ENCODE measurements around the gene TEAD1. TPM values are rescaled to one million over a fixed set of nuclear protein-coding genes. Genes with fewer than 3 reads are reported as not detected.

TEAD1 gene
- total RNA-seq, 2 experiments from 2014 or later, result 0.12 to 0.15 TPM

- Mint-ChIP-seq H3K9me3 (no peaks in the 10 kb centered on the region), H3K4me3 (no peak overlapping the region), H3K36me3 (ENCODE audit: low read depth) (no peaks in the 10 kb centered on the region), H3K27ac (no peak overlapping the region), H3K4me1 (peaks cover 11% of the 10 kb centered on the region), H3K27me3 (peaks cover 79% of the 10 kb centered on the region)
- DNase-seq, result no peak
- ChIA-PET POLR2A (no interaction called here), CTCF (no interaction called here)
These were observed 19.4 kb downstream of the TEAD1 start for GRCh38 chr11:12693479-12694182.

- Mint-ChIP-seq H3K4me1 (peaks cover 11% of the 10 kb centered on the region), H3K4me3 (no peak overlapping the region), H3K9me3 (no peaks in the 10 kb centered on the region), H3K27me3 (peaks cover 78% of the 10 kb centered on the region), H3K27ac (no peak overlapping the region), H3K36me3 (ENCODE audit: low read depth) (no peaks in the 10 kb centered on the region)
- CTCF ChIA-PET, result no interaction called here
- POLR2A ChIA-PET, result no interaction called here
- no peak for DNase-seq
These were observed 19.9 kb downstream of the TEAD1 start for GRCh38 chr11:12694183-12694531.

GRCh38 chr11:12695221-12695794 lies 21.1 kb downstream of the TEAD1 start:
- POLR2A ChIA-PET, result no interaction called here
- Mint-ChIP-seq H3K36me3 (ENCODE audit: low read depth) (no peaks in the 10 kb centered on the region), H3K9me3 (no peaks in the 10 kb centered on the region), H3K4me3 (no peak overlapping the region), H3K27ac (no peak overlapping the region), H3K27me3 (peaks cover 81% of the 10 kb centered on the region), H3K4me1 (peaks cover 11% of the 10 kb centered on the region)
- no peak for DNase-seq
- CTCF ChIA-PET, result interaction anchor here (1.3 kb wide), 1 partner anchor 17 kb away, joined by 3 read pairs; no protein-coding TSS in a partner anchor

- no peak overlapping the region for H3K27ac Mint-ChIP-seq
- POLR2A ChIA-PET, result no interaction called here
- H3K9me3 Mint-ChIP-seq, result no peaks in the 10 kb centered on the region
- peaks cover 80% of the 10 kb centered on the region for H3K27me3 Mint-ChIP-seq
- DNase-seq, result no peak
- H3K4me3 Mint-ChIP-seq, result no peak overlapping the region
- H3K4me1 Mint-ChIP-seq, result peaks cover 11% of the 10 kb centered on the region
- CTCF ChIA-PET, result interaction anchor here (1.3 kb wide), 1 partner anchor 18 kb away, joined by 3 read pairs; no protein-coding TSS in a partner anchor
- H3K36me3 Mint-ChIP-seq (ENCODE audit: low read depth), result no peaks in the 10 kb centered on the region
These were observed 21.7 kb downstream of the TEAD1 start for GRCh38 chr11:12695873-12696272.

- no peak for DNase-seq
- peaks cover 82% of the 10 kb centered on the region for H3K27me3 Mint-ChIP-seq
- H3K4me1 Mint-ChIP-seq, result peaks cover 11% of the 10 kb centered on the region
- no peak overlapping the region for H3K4me3 Mint-ChIP-seq
- ChIA-PET POLR2A (no interaction called here), CTCF (interaction anchor here (1.3 kb wide), 1 partner anchor 19 kb away, joined by 3 read pairs; no protein-coding TSS in a partner anchor)
- no peak overlapping the region for H3K27ac Mint-ChIP-seq
- no peaks in the 10 kb centered on the region for H3K9me3 Mint-ChIP-seq
- no peaks in the 10 kb centered on the region for H3K36me3 Mint-ChIP-seq (ENCODE audit: low read depth)
These were observed 22.8 kb downstream of the TEAD1 start for GRCh38 chr11:12696911-12697581.

GRCh38 chr11:12698048-12698447 lies 23.8 kb downstream of the TEAD1 start:
- no peaks in the 10 kb centered on the region for H3K36me3 Mint-ChIP-seq (ENCODE audit: low read depth)
- no peak overlapping the region for H3K27ac Mint-ChIP-seq
- CTCF ChIA-PET, result no interaction called here
- peaks cover 11% of the 10 kb centered on the region for H3K4me1 Mint-ChIP-seq
- peaks cover 83% of the 10 kb centered on the region for H3K27me3 Mint-ChIP-seq
- POLR2A ChIA-PET, result no interaction called here
- H3K4me3 Mint-ChIP-seq, result no peak overlapping the region
- no peaks in the 10 kb centered on the region for H3K9me3 Mint-ChIP-seq
- DNase-seq, result no peak

GRCh38 chr11:12701811-12702592 lies 27.8 kb downstream of the TEAD1 start:
- peaks cover 66% of the 10 kb centered on the region for H3K27me3 Mint-ChIP-seq
- CTCF ChIA-PET, result no interaction called here

GRCh38 chr11:12702999-12703453 lies 28.8 kb downstream of the TEAD1 start:
- no peak for DNase-seq
- H3K4me1 Mint-ChIP-seq, result peaks cover 2% of the 10 kb centered on the region
- H3K27me3 Mint-ChIP-seq, result peaks cover 67% of the 10 kb centered on the region
- H3K27ac Mint-ChIP-seq, result no peak overlapping the region
- no peaks in the 10 kb centered on the region for H3K9me3 Mint-ChIP-seq
- no peak overlapping the region for H3K4me3 Mint-ChIP-seq
- ChIA-PET POLR2A (no interaction called here), CTCF (no interaction called here)
- H3K36me3 Mint-ChIP-seq (ENCODE audit: low read depth), result no peaks in the 10 kb centered on the region

More at GRCh38 chr11:12701811-12702592, 27.8 kb downstream of the TEAD1 start:
- peaks cover 3% of the 10 kb centered on the region for H3K4me1 Mint-ChIP-seq
- H3K9me3 Mint-ChIP-seq, result no peaks in the 10 kb centered on the region
- H3K4me3 Mint-ChIP-seq, result no peak overlapping the region
- no peaks in the 10 kb centered on the region for H3K36me3 Mint-ChIP-seq (ENCODE audit: low read depth)
- DNase-seq, result no peak
- no peak overlapping the region for H3K27ac Mint-ChIP-seq
- POLR2A ChIA-PET, result no interaction called here

- Mint-ChIP-seq H3K36me3 (ENCODE audit: low read depth) (no peaks in the 10 kb centered on the region), H3K27ac (no peak overlapping the region), H3K27me3 (peaks cover 68% of the 10 kb centered on the region), H3K4me3 (no peak overlapping the region), H3K9me3 (no peaks in the 10 kb centered on the region), H3K4me1 (no peaks in the 10 kb centered on the region)
- CTCF ChIA-PET, result no interaction called here
- POLR2A ChIA-PET, result no interaction called here
- no peak for DNase-seq
These were observed 29.8 kb downstream of the TEAD1 start for GRCh38 chr11:12704049-12704448.

GRCh38 chr11:12705874-12706273 lies 31.7 kb downstream of the TEAD1 start:
- Mint-ChIP-seq H3K36me3 (ENCODE audit: low read depth) (no peaks in the 10 kb centered on the region), H3K4me3 (no peak overlapping the region), H3K9me3 (no peaks in the 10 kb centered on the region), H3K27me3 (peaks cover 65% of the 10 kb centered on the region), H3K4me1 (no peaks in the 10 kb centered on the region), H3K27ac (no peak overlapping the region)
- POLR2A ChIA-PET, result no interaction called here
- DNase-seq, result no peak
- CTCF ChIA-PET, result no interaction called here

- Mint-ChIP-seq H3K4me1 (no peaks in the 10 kb centered on the region), H3K36me3 (ENCODE audit: low read depth) (no peaks in the 10 kb centered on the region), H3K9me3 (no peaks in the 10 kb centered on the region), H3K27ac (no peak overlapping the region), H3K4me3 (no peak overlapping the region), H3K27me3 (peaks cover 65% of the 10 kb centered on the region)
- ChIA-PET POLR2A (no interaction called here), CTCF (no interaction called here)
- no peak for DNase-seq
These were observed 32.6 kb downstream of the TEAD1 start for GRCh38 chr11:12706545-12707499.

GRCh38 chr11:12707500-12707880 lies 33.3 kb downstream of the TEAD1 start:
- ChIA-PET CTCF (no interaction called here), POLR2A (no interaction called here)
- no peak overlapping the region for H3K4me3 Mint-ChIP-seq
- no peak overlapping the region for H3K27ac Mint-ChIP-seq
- no peak for DNase-seq
- no peaks in the 10 kb centered on the region for H3K36me3 Mint-ChIP-seq (ENCODE audit: low read depth)
- H3K4me1 Mint-ChIP-seq, result no peaks in the 10 kb centered on the region
- peaks cover 66% of the 10 kb centered on the region for H3K27me3 Mint-ChIP-seq
- no peaks in the 10 kb centered on the region for H3K9me3 Mint-ChIP-seq

Measured in activated CD4-positive, alpha-beta T cell treated with anti-CD3 and anti-CD28 coated beads, Interleukin-2, amount 10 ng/mL, durations not matched to agents 7 days and 5 days (primary cell).